HEK293 (cell line): ENCODE measurements around the gene PIEZO1.

Source experiments
- CTCF ChIA-PET: fragments of 350-600 bp; formaldehyde crosslinking; extraction: SDS; loops from one replicate; lab custom pipeline; 2021; ENCODE audit warnings: antibody characterized with exemption; lab: Yijun Ruan, JAX
- POLR2A ChIA-PET: fragments of 300-600 bp; formaldehyde crosslinking; extraction: SDS; loops from one replicate; lab custom pipeline; 2020; ENCODE audit warnings: antibody characterized with exemption, inconsistent platforms; lab: Yijun Ruan, JAX
- H3K27ac ChIP-seq: fragments of 200-500 bp; sonication (Bioruptor generic); 2 replicates; pipeline ENCODE4 v1.5.1; 2014; ENCODE audit warnings: low read depth, low read length, control low read depth, inconsistent platforms; ENCODE audit errors: extremely low read depth
- H3K36me3 ChIP-seq, 2 experiments: fragments of 200-500 bp in 1 of 2; sonication (Bioruptor generic) in 1 of 2; 1 replicate in 1 of 2; 2 replicates in 1 of 2; pipeline ENCODE4 v1.5.1; 2014 to 2017; ENCODE audit warnings: inconsistent platforms in 2 of 2, low read length in 2 of 2; ENCODE audit not compliant: control insufficient read depth in 2 of 2, insufficient read depth in 1 of 2
- H3K4me1 ChIP-seq: fragments of 200-500 bp; sonication (Bioruptor generic); 2 replicates; pipeline ENCODE4 v1.5.1; 2014; ENCODE audit warnings: mild to moderate bottlenecking, low read length, inconsistent platforms; ENCODE audit not compliant: control insufficient read depth, insufficient read depth
- H3K4me3 ChIP-seq: 2 replicates; pipeline ENCODE4 v1.5.1; 2011; ENCODE audit warnings: low read depth, mild to moderate bottlenecking, control low read depth, low read length, moderate library complexity
- H3K9me3 ChIP-seq: fragments of 200-500 bp; sonication (Bioruptor generic); 2 replicates; pipeline ENCODE4 v1.5.1; 2014; ENCODE audit warnings: low read depth, low read length, inconsistent platforms; ENCODE audit not compliant: control insufficient read depth, insufficient read depth
- EGR2 ChIP-seq: fragments of 450-650 bp; formaldehyde crosslinking; IDR thresholded peaks from 2 replicates; pipeline ENCODE4 v1.5.1; 2016; ENCODE audit warnings: low read depth, missing biosample characterization, missing genetic modification characterization
- GLIS1 ChIP-seq: fragments of 450-650 bp; formaldehyde crosslinking; IDR thresholded peaks from 2 replicates; pipeline ENCODE4 v1.5.1; 2016; ENCODE audit warnings: missing biosample characterization, missing genetic modification characterization
- GLIS2 ChIP-seq: fragments of 450-650 bp; formaldehyde crosslinking; IDR thresholded peaks from 2 replicates; pipeline ENCODE4 v1.5.1; 2016; ENCODE audit warnings: missing biosample characterization, missing genetic modification characterization
- HIC1 ChIP-seq: fragments of 450-650 bp; formaldehyde crosslinking; IDR thresholded peaks from 2 replicates; pipeline ENCODE4 v1.5.1; 2016; ENCODE audit warnings: missing biosample characterization, missing genetic modification characterization
- HOXD13 ChIP-seq: sonication (generic); formaldehyde crosslinking; IDR thresholded peaks from 2 replicates; pipeline ENCODE4 v1.8.0; 2022; ENCODE audit warnings: missing genetic modification reagents, borderline replicate concordance
- KLF1 ChIP-seq: fragments of 450-650 bp; formaldehyde crosslinking; IDR thresholded peaks from 2 replicates; pipeline ENCODE4 v1.5.1; 2016; ENCODE audit warnings: missing biosample characterization, missing genetic modification characterization
- PATZ1 ChIP-seq: fragments of 450-650 bp; formaldehyde crosslinking; IDR thresholded peaks from 2 replicates; pipeline ENCODE4 v1.5.1; 2016; ENCODE audit warnings: missing biosample characterization, missing genetic modification characterization
- REPIN1 ChIP-seq: fragments of 450-650 bp; formaldehyde crosslinking; IDR thresholded peaks from 2 replicates; pipeline ENCODE4 v1.5.1; 2017; ENCODE audit warnings: missing biosample characterization, missing genetic modification characterization, low read depth
- SP2 ChIP-seq: fragments of 450-650 bp; formaldehyde crosslinking; IDR thresholded peaks from 2 replicates; pipeline ENCODE4 v1.5.1; 2016; ENCODE audit warnings: missing biosample characterization, missing genetic modification characterization
- SP3 ChIP-seq: fragments of 450-650 bp; formaldehyde crosslinking; IDR thresholded peaks from 2 replicates; pipeline ENCODE4 v1.5.1; 2016; ENCODE audit warnings: missing biosample characterization, missing genetic modification characterization
- ZEB2 ChIP-seq: fragments of 450-650 bp; formaldehyde crosslinking; IDR thresholded peaks from 2 replicates; pipeline ENCODE4 v1.5.1; 2016; ENCODE audit warnings: missing biosample characterization, missing genetic modification characterization
- ZFHX2 ChIP-seq: fragments of 450-650 bp; formaldehyde crosslinking; conservative IDR thresholded peaks from 2 replicates; pipeline ENCODE4 v1.5.1; 2016; ENCODE audit warnings: missing biosample characterization, missing genetic modification characterization
- ZIC2 ChIP-seq: fragments of 450-650 bp; formaldehyde crosslinking; IDR thresholded peaks from 2 replicates; pipeline ENCODE4 v1.5.1; 2016; ENCODE audit warnings: missing biosample characterization, missing genetic modification characterization
- ZNF223 ChIP-seq: fragments of 450-650 bp; formaldehyde crosslinking; IDR thresholded peaks from 2 replicates; pipeline ENCODE4 v1.5.1; 2016; ENCODE audit warnings: missing biosample characterization, missing genetic modification characterization
- ZNF24 ChIP-seq: fragments of 450-650 bp; formaldehyde crosslinking; IDR thresholded peaks from 2 replicates; pipeline ENCODE4 v1.5.1; 2016; ENCODE audit warnings: missing biosample characterization, missing genetic modification characterization
- ZNF266 ChIP-seq: fragments of 450-650 bp; formaldehyde crosslinking; IDR thresholded peaks from 2 replicates; pipeline ENCODE4 v1.5.1; 2016; ENCODE audit warnings: missing biosample characterization, missing genetic modification characterization, low read depth
- ZNF366 ChIP-seq: fragments of 450-650 bp; formaldehyde crosslinking; conservative IDR thresholded peaks from 2 replicates; pipeline ENCODE4 v1.5.1; 2016; ENCODE audit warnings: missing biosample characterization, missing genetic modification characterization
- ZNF391 ChIP-seq: fragments of 450-650 bp; formaldehyde crosslinking; IDR thresholded peaks from 2 replicates; pipeline ENCODE4 v1.5.1; 2016; ENCODE audit warnings: low read depth, missing biosample characterization, missing genetic modification characterization, borderline replicate concordance
- ZNF501 ChIP-seq: fragments of 450-650 bp; formaldehyde crosslinking; IDR thresholded peaks from 2 replicates; pipeline ENCODE4 v1.5.1; 2016; ENCODE audit warnings: missing biosample characterization, missing genetic modification characterization
- ZNF600 ChIP-seq: fragments of 450-650 bp; formaldehyde crosslinking; IDR thresholded peaks from 2 replicates; pipeline ENCODE4 v1.5.1; 2016; ENCODE audit warnings: missing biosample characterization, missing genetic modification characterization
- ZNF626 ChIP-seq: fragments of 450-650 bp; sonication (Bioruptor Pico); formaldehyde crosslinking; IDR thresholded peaks from 2 replicates; pipeline ENCODE4 v1.5.1; 2018; ENCODE audit warnings: missing biosample characterization, missing genetic modification characterization, inconsistent platforms
- ZNF707 ChIP-seq: fragments of 450-650 bp; formaldehyde crosslinking; IDR thresholded peaks from 2 replicates; pipeline ENCODE4 v1.5.1; 2016; ENCODE audit warnings: missing biosample characterization, missing genetic modification characterization
- ZNF792 ChIP-seq: fragments of 450-650 bp; formaldehyde crosslinking; IDR thresholded peaks from 2 replicates; pipeline ENCODE4 v1.5.1; 2016; ENCODE audit warnings: missing biosample characterization, missing genetic modification characterization
- TF ChIP-seq, protein P1 (sequence below): fragments of 450-650 bp; formaldehyde crosslinking; IDR thresholded peaks from 2 replicates; pipeline ENCODE4 v1.5.1; 2016; ENCODE audit warnings: missing biosample characterization, missing genetic modification characterization

Gene PIEZO1

DNA sequence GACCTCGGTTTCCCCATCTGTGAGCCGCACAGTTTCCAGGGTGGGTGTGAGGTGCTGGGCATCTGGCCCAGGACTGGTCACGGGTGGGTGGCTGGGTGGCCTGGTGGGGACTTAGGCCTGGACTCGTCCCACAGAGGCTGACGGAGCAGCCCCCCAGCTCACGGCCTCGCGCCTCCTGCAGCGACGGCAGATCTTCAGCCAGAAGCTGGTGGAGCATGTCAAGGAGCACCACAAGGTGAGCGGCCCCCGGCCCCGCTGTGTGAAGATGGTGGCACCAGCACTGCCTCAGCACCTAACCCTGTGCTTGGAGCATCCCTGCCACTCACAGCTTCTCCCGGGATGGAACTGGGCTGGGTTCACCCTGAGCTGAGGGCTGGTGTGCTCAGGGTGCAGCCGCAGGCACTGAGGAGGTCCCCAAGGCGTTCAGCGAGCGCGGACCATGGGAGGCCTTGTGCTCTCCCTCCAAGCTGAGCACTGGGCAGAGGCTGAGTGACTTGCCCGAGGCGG, 20.9 kb upstream of the PIEZO1 start:
- Histone ChIP-seq H3K27ac (peak overlapping the region; percentile 91), H3K36me3 (peaks cover 0 to 72% of the 10 kb centered on the region in 2 experiments; a peak in 1 of 3 replicates)
- POLR2A ChIA-PET: interaction anchor here (0.6 to 1.5 kb wide), 3 partner anchors 35 to 1102 kb away, joined by 3 to 5 read pairs (median 3); no protein-coding TSS in a partner anchor

GRCh38 chr16:88805340-88805715, 20.3 kb upstream of the PIEZO1 start:
- peak; percentile 68 for TF ChIP-seq ZFHX2 (tag by site-specific recombination)
- no peak for TF ChIP-seq ZNF223 (tag by site-specific recombination)
- peak; percentile 63 for TF ChIP-seq ZNF600 (tag by site-specific recombination)
- TF ChIP-seq EGR2 (tag by site-specific recombination): peak; percentile 66
- ChIA-PET CTCF (interaction anchor here (0.6 to 0.8 kb wide), 3 partner anchors 36 to 68 kb away, joined by 3 read pairs; no protein-coding TSS in a partner anchor), POLR2A (interaction anchor here (1.4 kb wide), 1 partner anchor 20 kb away, joined by 4 read pairs; the partner anchor contains the start of gene PIEZO1)
- Histone ChIP-seq H3K36me3 (peaks cover 0 to 66% of the 10 kb centered on the region in 2 experiments; a peak in 1 of 3 replicates), H3K4me3 (peak overlapping the region; percentile 77), H3K4me1 (peaks cover 3% of the 10 kb centered on the region; the same call in 1 of the 2 replicates), H3K9me3 (no peaks in the 10 kb centered on the region), H3K27ac (peak overlapping the region; percentile 91)

More for the DNA sequence above, 20.9 kb upstream of the PIEZO1 start:
- no peak for TF ChIP-seq ZNF266 (tag by site-specific recombination)
- 0 out of 2 replicates have a peak, but pooled peaks have one; percentile 19 for TF ChIP-seq GLIS2 (tag by site-specific recombination)
- TF ChIP-seq GLIS1 (tag by site-specific recombination): peak; percentile 43; the same call in 1 of the 2 replicates
- no peaks in the 10 kb centered on the region for H3K9me3 ChIP-seq
- peaks cover 3% of the 10 kb centered on the region; the same call in 1 of the 2 replicates for H3K4me1 ChIP-seq
- CTCF ChIA-PET: interaction anchor here (0.6 to 1.1 kb wide), 5 partner anchors 24 to 68 kb away, joined by 3 to 4 read pairs (median 3); no protein-coding TSS in a partner anchor
- no peak overlapping the region for H3K4me3 ChIP-seq

GRCh38 chr16:88804552-88805339, 19.7 kb upstream of the PIEZO1 start:
- Histone ChIP-seq H3K36me3 (peaks cover 0 to 65% of the 10 kb centered on the region in 2 experiments; a peak in 1 of 3 replicates), H3K9me3 (no peaks in the 10 kb centered on the region), H3K4me3 (peak overlapping the region; percentile 77), H3K4me1 (peaks cover 3% of the 10 kb centered on the region; the same call in 1 of the 2 replicates), H3K27ac (peak overlapping the region; percentile 91)
- ChIA-PET POLR2A (interaction anchor here (1.4 kb wide), 1 partner anchor 20 kb away, joined by 4 read pairs; the partner anchor contains the start of gene PIEZO1), CTCF (interaction anchor here (0.8 kb wide), 1 partner anchor 62 kb away, joined by 3 read pairs; no protein-coding TSS in a partner anchor)
- TF ChIP-seq ZNF626 (tag by site-specific recombination): no peak
- TF ChIP-seq ZNF24: no peak
- peak; percentile 42 for TF ChIP-seq ZIC2 (tag by site-specific recombination)
- TF ChIP-seq PATZ1 (tag by site-specific recombination): 0 out of 2 replicates have a peak, but pooled peaks have one; percentile 31
- TF ChIP-seq ZNF391 (tag by site-specific recombination): no peak
- no peak for TF ChIP-seq ZNF501
- TF ChIP-seq HIC1 (tag by site-specific recombination): peak; percentile 74; the same call in 1 of the 2 replicates
- TF ChIP-seq ZEB2 (tag by site-specific recombination): no peak
- TF ChIP-seq KLF1: peak; percentile 44; the same call in 1 of the 2 replicates
- no peak for TF ChIP-seq ZNF707 (tag by site-specific recombination)
- TF ChIP-seq GLIS1 (tag by site-specific recombination): peak; percentile 41; the same call in 1 of the 2 replicates
- no peak for TF ChIP-seq ZNF792 (tag by site-specific recombination)
- TF ChIP-seq, protein P1, sequence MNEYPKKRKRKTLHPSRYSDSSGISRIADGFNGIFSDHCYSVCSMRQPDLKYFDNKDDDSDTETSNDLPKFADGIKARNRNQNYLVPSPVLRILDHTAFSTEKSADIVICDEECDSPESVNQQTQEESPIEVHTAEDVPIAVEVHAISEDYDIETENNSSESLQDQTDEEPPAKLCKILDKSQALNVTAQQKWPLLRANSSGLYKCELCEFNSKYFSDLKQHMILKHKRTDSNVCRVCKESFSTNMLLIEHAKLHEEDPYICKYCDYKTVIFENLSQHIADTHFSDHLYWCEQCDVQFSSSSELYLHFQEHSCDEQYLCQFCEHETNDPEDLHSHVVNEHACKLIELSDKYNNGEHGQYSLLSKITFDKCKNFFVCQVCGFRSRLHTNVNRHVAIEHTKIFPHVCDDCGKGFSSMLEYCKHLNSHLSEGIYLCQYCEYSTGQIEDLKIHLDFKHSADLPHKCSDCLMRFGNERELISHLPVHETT (tag by site-specific recombination): no peak
- peak; percentile 43; the same call in 1 of the 2 replicates for TF ChIP-seq SP3 (tag by site-specific recombination)
- TF ChIP-seq HOXD13: no peak
- no peak for TF ChIP-seq ZNF366 (tag by site-specific recombination)
- peak; percentile 67; the same call in 1 of the 2 replicates for TF ChIP-seq GLIS2 (tag by site-specific recombination)
- TF ChIP-seq REPIN1 (tag by site-specific recombination): no peak
- peak; percentile 39 for TF ChIP-seq SP2 (tag by site-specific recombination)
